Renal cortical epithelial cell (primary cell): ENCODE results near the gene CYTH3. TPM values are rescaled to one million over a fixed set of nuclear protein-coding genes. Genes with fewer than 3 reads are reported as not detected.
A peak's percentile ranks its signal among the peaks of the same experiment; 100 is the strongest.
"Not testable (repeated sequence)": the region's sequence is repeated elsewhere in the genome, so short reads cannot be mapped to it uniquely, and the experiment has no call there.

Experiments used
- DNase-seq: peaks from one replicate; pipeline ENCODE4 v3.0.0-alpha.2; 2011; ENCODE audit warnings: low read depth
- total RNA-seq: library from RNA; depleted of rRNA; stranded (reverse); fragments of >200 nt; gene quantifications from 2 replicates; pipeline ENCODE4 v1.2.3, GENCODE V29; 2014

The CYTH3 gene
- total RNA-seq, 1 donor from 2014 or later = 21.2 TPM

DNA sequence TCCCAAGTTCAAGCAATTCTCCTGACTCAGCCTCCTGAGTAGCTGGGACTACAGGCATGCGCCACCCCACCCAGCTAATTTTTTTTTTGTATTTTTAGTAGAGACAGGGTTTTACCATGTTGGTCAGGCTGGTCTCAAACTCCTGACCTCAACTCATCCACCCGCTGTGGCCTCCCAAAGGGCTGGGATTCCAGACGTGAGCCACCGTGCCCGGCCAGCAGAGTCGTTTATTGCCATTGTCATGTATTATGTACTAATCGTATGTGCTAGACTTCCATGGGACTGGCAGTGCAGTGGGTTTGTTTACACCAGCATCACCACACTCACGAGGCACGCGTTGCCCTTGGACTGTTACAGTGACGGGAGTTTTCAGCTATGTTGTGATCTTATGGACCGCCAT, 120.9 kb downstream of the CYTH3 start:
- DNase-seq = not testable (repeated sequence)

DNA sequence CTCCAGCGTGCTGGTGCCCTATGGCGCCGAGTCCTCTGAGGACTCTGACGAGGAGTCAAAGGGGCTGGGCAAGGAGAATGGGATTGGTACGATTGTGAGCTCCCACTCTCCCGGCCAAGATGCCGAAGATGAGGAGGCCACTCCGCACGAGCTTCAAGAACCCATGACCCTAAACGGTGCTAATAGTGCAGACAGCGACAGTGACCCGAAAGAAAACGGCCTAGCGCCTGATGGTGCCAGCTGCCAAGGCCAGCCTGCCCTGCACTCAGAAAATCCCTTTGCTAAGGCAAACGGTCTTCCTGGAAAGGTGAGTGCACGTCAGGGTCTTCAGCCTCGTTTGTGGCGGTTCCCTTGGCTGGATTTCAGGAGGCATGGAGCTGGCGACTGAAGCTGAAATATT, 122.4 kb downstream of the CYTH3 start:
- no peak for DNase-seq

DNA sequence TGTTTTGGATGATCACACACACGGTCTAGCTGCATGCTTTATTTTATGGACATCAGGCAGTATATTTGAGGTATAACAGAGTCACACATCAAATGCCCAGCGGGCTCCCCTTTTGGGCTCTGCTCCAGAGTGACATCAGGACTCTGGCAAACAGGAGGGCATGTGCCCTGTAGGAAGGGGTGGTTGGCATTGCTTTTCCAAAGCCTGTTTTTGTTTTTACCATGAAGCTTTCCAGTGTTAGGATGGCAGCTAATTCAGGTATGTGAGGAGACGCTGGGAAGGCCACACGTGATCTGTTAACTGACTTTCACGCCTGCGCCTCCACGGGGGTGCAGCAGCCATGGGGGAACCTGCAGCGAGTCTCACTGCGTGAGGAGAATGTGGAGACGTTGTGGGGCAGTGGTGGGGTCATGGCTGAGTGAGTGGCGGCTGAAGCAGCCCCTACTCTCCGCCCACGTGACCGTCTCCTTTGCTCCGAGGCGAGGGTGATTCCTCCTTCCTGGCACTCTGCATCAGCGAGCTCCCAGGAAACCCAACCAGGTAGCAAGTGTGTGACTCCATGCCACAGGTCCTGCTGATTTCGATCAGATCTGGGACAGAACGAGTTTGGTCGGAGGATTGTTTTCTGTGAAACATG, 123.6 kb downstream of the CYTH3 start:
- no peak for DNase-seq

DNA sequence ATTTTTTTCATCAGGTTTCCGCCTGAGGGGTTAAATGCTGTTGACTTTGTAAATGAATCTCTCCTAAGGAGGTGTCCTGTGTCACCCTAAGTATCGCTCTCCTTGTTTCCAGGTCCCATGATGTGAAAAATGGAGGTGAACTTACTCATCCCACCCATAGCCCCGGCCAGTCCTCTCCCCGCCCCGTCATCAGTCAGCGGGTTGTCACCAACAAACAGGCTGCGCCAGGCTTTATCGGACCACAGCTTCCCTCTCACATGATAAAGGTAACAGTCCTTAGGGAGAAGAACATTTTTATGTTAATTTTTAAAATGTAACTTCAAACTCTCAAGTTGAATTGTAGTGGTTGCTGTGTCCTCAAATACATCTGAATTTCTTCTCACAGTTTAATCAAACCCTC, 124.8 kb downstream of the CYTH3 start:
- no peak for DNase-seq

DNA sequence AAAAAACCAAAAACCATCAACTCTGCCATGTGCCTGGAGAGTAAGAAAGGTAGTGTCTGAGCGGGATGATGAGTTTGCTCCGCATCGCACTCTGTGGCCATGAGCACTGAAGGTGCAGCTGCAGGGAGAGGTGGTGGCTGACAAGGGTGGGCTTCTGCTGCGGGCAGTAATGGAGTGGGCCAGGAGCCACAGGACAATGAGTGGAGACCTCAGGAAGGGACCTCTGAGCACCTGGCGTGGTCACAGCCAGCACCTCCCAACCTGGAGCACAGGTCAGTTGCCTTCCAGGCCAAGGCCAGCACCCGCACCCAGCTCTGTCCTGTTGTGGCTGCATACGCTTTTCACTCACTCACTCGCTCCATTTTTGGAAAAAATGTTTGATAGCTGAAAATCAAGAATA, 125.8 kb downstream of the CYTH3 start:
- DNase-seq = no peak

DNA sequence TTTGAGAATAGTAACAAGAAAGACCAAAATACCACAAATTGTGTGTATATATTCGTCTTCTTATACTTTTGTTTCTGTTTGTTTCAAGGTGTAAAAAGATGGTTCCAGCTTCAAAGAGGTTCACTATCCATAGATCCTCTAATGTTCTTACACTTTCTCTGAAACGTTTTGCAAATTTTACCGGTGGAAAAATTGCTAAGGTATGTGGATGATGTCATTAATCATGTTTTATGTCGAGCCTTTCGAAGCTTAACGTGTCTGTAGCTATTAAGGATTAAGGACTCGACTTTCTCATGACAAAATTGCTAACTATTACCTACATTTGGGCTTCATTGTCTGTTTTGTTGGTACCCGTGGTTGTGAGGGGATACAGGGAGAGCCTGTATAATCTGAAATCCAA, 128.4 kb downstream of the CYTH3 start:
- DNase-seq = no peak

DNA sequence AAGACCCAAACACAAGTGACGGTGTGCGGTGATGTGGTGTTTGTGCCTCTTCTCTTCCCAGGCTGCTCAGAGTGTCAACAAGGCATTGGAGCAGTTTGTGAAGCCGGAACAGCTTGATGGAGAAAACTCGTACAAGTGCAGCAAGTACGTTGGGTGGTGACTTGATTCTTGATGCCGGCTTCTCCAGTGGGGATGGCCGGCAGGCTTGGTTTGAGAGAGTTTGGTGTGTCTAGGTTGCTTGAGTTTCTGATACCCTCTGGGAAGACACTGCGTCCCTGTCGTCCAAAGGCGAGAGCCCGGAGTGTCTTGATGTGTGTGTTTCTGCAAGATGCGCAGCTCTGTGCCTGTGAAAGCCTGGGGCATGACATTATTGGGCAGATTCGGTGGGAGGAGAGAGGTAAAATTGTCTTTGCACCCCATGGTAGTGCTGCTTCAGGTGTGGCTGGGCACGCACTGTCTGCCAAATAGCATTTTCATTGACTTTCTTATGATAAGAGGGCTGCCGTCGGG, 129.5 kb downstream of the CYTH3 start:
- no peak for DNase-seq

DNA sequence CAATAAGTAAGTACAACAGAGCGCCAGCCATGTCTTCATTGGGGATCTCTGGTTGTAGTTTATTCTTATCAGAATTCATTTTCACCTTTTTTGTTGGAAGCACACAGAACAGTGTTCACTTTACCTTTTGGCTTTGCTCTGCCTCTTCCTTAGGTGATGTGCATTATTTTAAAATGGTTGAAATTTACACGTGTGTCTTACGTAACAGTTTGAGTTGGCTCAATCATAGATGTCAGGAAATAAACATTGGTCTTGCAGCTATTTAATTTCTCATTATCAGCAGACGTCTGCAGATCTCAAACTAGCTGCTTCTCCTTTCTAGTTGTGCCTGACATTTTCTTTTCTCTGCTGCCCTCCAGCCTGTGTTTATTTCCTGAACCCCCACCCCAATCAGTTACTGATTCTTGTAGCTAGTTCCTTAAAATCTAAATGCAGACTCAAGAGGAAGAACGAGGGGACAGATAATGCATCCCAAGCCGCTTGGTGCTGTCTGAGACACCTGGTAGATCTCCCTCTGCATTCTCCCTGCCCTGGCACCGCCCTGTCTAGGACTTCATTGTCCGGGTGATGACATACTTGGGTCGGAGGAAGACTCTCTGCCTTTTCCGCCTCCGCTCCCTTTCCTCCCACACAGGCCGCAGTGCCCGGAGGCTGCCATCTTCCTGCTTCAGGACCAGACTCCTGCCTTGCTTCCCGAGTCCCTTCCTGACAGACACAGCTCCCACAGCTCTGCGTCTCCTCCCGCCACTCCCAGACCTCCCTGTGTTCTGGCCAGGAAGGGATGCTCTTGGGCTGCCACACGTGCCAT, 133.0 kb downstream of the CYTH3 start:
- DNase-seq = no peak

DNA sequence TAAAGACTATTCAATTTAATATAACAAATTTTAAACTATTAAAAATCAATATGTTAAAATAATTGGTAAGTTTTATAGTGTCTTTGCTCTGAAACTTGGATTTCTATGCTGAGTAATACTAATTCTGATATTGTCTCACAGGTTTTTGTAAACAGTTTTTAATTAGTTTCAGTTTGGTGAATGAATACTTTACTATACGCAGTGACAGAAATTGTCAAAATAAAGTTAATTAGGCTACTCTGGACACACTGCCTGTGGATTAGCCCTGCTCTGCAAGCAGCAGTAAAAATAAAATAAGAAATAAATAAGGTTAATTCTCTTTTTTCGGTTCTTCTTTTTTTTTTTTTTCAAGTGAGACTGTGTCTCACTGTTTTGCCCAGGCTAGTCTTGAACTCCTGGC, 135.9 kb downstream of the CYTH3 start:
- no peak for DNase-seq

DNA sequence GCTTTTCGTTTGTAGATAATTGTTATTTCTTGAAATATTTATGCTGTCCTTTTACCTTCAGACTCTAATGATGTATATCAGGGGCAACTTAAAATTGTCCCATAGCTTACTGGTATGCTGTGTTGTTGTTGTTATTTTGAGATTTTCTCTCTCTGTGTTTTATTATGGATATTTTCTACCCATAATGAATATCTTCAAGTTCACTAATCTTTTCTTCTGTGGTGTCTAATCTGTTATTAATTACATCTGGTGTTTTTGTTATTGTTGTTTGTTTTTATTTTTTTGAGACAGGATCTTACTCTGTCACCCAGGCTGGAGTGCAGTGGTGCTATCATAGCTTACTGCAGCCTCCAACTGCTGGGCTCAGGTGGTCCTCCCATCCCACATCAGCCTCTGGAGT, 139.2 kb downstream of the CYTH3 start:
- no peak for DNase-seq

DNA sequence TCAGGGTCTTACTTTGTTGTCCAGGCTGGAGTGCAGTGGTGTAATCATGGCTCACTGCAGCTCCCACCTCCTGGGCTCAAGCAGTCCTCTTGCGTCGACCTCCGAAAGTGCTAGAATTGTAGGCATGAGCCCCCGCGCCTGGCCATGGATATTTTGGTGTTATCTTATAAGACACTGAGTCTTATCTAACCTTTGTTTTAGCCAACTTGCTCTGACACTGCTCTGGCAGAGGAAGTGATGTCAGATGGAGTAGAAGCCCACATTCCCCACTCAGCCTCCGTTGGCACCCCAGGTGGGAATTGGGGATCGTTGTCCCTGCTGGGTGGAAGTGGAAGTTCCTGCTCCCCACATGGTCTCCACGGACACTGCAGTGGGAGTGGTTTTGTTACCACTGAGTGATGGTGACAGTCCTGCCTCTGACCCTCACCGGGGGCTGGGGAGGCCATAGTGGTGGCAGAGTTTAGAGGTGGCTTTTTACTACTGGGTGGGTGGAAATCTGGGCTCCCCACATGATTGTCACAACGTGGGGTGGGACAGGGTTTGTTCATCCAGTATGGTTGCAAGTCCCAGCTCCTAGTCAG, 142.3 kb downstream of the CYTH3 start:
- no peak for DNase-seq

DNA sequence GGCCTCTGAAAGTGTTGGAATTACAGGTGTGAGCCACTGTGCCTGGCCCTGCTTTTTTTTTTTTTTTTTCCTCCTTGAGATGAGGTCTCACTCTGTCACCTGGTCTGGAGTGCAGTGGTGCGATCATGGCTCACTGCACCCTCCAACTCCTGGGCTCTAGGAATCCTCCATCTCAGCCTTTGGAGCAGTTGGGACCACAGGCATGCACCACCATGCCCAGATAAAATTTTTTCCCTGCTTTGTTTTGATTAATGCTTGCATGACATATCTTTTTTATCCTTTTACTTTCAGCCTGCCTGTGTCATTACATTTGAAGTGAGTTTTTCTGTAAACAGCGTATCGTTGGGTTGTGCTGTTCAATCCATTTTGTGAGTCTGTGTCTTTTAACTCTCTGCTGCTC, 144.2 kb downstream of the CYTH3 start:
- DNase-seq = no peak

DNA sequence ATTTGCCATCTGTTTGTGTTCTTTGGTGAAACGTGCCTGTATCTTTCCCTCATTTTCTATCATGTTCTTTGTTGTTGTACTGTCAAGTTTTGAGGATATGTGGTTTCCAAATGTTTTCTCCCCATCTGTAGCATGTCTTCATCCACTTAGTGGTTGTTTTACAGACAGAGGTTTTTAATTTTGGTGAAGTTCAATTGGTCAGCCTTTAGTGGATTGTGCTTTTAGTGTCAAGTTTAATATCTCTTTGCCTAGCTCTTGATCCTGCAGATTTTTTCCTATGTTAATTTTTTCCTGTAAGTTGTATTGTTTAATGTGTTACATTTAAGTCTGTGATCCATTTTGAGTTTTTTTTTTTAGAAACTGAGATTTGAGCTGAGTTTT, 145.3 kb downstream of the CYTH3 start:
- no peak for DNase-seq

DNA sequence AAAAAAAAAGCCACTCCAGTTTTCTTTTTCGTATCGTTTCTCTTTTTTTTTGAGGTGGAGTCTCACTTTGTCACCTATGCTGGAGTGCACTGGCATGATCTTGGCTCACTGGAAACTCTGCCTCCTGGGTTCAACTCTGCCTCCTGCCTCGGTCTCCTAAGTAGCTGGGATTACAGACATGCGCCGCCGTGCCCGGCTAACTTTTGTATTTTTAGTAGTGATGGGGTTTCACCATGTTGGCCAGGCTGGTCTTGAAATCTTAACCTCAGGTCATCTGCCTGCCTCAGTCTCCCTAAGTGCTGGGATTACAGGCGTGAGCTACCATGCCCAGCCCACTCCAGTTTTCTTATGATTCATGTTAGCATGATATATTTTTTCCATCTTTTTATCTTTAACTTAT, 148.6 kb downstream of the CYTH3 start:
- DNase-seq = no peak

DNA sequence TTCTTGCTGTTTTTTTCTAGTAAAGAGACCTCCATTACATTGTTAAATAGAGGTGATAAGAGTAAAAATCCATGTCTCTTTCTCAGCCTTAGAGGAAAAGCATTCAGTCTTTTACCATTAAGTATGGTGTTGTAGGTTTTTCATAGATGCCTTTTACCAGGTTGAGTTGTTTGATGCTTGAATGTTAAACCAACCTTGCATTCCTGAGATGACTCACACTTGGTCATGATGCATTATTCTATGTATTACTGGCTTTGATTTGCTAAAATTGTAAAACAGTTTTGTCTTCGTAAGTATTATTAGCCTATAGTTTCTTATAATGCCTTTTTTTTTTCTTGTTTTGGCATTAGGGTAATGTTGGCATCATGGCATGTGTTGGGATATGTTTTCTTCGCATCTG, 151.3 kb downstream of the CYTH3 start:
- DNase-seq = peak; percentile 19

DNA sequence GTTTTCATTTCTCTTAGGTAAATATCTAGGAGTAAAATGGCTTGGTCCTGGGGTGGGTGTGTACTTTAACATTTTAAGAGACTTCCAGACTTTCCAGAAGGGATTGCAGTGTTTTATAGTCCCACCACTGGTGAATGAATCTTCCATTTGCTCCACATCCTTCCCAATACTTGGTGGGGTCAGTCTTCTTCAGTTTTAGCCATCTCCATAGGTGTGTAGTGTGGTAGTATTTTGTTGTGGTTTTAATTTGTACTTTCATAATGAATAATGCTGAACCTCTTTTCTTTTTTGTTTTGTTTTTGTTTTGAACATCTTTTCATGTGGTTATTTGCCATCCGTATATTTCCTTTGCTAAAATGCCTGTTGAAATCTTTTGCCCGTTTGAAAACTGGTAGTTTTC, 154.9 kb downstream of the CYTH3 start:
- no peak for DNase-seq

DNA sequence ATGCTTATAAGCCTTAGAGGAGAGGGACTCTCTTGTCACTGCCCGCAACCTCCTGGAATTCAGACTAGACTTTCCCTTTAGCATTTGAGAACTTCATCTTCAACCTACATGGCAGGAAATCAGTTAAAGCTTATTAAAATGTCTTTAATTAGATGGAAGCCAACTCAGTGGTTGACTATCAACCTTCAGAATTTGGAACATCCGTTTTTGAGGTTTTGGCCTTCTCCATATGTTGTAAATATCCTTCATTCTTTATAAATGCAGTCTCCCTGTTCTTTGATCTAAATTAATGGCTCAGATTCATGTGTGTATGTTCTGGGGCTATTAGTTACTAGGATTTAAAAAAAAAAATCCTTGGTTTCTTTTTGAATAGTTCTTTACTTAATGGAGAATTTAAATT, 156.2 kb downstream of the CYTH3 start:
- no peak for DNase-seq

Other genes with a start within 250 kb of the CYTH3 start
- gene ANKRD61, start 241.2 kb downstream of the CYTH3 start, total RNA-seq = 0.15 TPM in 1 of 2 replicates, not detected in the other
- gene EIF2AK1, start 213.4 kb downstream of the CYTH3 start, total RNA-seq = 121 and 230 TPM in 2 replicates
- 3.0 and 9.3 TPM in 2 replicates for gene USP42, start 167.7 kb downstream of the CYTH3 start, total RNA-seq
- gene FAM220A, start 76.3 kb upstream of the CYTH3 start, total RNA-seq = 18.2 and 24.0 TPM in 2 replicates
- 82.7 and 121 TPM in 2 replicates for gene RAC1, start 101.9 kb upstream of the CYTH3 start, total RNA-seq
- gene DAGLB, start 175.3 kb upstream of the CYTH3 start, total RNA-seq = 15.6 and 36.7 TPM in 2 replicates
- gene KDELR2, start 211.5 kb upstream of the CYTH3 start, total RNA-seq = 170 and 214 TPM in 2 replicates